ENCODE measurements around the gene PDE4B.

DNA sequence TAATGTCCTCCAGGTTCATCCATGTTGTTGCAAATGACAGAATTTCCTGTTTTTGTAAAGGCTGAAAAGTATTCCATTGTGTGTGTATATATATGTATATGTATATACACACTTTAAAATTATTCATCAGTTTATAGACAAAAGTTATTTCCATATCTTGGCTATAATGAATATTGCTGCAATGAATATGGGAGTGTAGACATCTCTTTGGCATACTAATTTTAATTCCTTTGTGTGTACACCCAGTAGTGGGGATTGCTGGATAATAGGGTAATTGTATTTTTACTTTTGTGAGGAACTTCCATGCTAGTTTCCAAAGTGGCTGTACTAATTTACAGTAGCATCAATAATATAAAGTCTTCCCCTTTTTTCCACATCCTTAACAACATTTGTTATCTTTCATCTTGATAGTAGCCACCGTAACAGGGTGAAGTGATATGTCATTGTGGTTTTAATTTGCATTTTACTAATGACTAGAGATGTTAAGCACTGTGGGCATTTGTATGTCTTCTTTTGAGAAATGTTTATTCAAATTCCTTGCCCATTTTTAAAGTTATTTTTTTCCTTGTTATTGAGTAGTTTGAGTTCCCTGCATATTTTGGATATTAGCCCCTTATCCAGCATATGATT is 243.0 kb downstream of the PDE4B start:
- TF ChIP-seq, protein P1, sequence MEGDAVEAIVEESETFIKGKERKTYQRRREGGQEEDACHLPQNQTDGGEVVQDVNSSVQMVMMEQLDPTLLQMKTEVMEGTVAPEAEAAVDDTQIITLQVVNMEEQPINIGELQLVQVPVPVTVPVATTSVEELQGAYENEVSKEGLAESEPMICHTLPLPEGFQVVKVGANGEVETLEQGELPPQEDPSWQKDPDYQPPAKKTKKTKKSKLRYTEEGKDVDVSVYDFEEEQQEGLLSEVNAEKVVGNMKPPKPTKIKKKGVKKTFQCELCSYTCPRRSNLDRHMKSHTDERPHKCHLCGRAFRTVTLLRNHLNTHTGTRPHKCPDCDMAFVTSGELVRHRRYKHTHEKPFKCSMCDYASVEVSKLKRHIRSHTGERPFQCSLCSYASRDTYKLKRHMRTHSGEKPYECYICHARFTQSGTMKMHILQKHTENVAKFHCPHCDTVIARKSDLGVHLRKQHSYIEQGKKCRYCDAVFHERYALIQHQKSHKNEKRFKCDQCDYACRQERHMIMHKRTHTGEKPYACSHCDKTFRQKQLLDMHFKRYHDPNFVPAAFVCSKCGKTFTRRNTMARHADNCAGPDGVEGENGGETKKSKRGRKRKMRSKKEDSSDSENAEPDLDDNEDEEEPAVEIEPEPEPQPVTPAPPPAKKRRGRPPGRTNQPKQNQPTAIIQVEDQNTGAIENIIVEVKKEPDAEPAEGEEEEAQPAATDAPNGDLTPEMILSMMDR (conservative IDR thresholded peaks at IDR 0.05 in 1 of 2, IDR thresholded peaks at IDR 0.05 in 1 of 2; ENCODE audit: extremely low read depth in 1 of 2, insufficient read depth in 1 of 2, low read depth in 1 of 2, low read length in 2 of 2) = no peak
- TF ChIP-seq EZH2 (IDR thresholded peaks at IDR 0.05; ENCODE audit: borderline replicate concordance, low read length) = no peak
